HG03095 (cell line): ENCODE measurements around the gene TUSC2.
"Not testable (repeated sequence)": the region's sequence is repeated elsewhere in the genome, so short reads cannot be mapped to it uniquely, and the experiment has no call there.

Experiments used
- ATAC-seq: cut with Tn5 transposase; IDR thresholded peaks from one replicate; pipeline ENCODE4 v1.9.1; 2021; ENCODE audit warnings: moderate library complexity; ENCODE audit not compliant: unreplicated experiment

Gene TUSC2

DNA sequence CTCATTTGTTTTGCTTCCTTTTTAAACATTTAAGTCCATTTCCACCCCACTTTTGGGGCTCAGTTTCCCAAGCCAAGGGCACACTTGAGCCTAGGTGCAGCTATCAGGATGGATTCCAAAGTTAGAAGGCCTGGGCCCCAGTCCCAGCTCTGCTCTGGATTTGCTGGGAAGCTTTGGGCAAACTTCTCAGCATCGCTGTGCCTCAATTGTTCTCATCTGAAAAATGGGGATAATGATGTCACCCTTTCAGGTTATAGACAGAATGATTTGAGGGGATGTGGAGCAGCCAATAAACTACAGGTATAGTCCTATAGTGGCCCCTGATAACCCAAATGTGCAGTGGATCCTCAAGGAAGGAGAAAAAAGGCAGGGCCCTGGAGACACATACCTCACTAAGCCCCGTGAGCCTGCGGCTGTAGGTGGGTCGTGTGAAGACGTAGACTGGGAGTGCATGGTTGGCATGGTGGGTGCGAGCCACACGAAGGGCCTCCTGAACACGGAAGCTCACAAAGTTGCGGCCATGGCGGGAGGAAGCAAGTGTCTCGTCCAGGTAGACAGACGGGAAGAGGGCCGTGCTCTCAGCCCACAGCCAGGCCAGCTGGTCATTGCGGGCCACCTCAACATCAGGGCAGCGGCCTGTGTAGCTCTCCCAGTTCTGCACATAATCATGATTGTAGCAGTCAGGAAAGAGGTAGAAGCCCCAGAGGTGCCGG lies 8.7 kb downstream of the TUSC2 start:
- no peak for ATAC-seq

DNA sequence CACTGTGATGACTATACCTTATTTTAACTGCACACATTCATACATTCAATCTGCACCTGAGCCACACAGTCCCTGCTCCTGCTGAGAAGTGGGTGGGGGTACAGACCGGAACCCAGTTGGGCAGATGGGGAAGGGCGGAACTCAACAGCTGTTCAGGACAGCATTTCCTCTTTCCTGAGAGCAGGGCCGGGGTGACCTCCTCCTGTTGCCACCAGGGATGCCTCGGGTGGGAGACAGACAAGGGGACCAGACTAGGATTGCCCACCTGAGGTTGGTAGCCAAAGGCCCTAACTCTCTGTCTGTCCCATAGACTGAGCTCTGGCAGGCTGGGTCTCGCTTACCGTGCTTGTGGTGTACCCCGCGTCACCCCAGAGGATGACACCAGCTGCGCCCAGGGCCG lies 9.4 kb downstream of the TUSC2 start:
- no peak for ATAC-seq

DNA sequence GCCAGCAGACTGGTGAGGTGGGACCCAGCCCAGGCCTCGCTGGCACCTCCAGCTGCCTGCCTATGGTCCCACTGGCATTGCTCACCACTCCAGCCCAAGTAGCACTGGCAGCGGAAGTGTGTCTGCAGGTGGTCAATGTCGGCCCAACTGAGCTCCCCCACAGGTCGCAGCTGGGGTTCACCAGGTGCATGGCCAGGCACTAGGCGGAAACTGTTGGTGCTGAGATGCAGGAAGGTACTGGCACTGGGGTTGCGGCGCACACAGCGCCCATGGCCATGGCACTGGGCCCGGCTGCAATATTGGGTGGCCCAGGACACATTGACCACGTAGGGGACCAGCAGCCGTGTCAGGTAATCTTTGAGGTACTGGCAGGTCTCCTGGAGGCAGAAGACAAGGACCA lies 9.9 kb downstream of the TUSC2 start:
- ATAC-seq = no peak

DNA sequence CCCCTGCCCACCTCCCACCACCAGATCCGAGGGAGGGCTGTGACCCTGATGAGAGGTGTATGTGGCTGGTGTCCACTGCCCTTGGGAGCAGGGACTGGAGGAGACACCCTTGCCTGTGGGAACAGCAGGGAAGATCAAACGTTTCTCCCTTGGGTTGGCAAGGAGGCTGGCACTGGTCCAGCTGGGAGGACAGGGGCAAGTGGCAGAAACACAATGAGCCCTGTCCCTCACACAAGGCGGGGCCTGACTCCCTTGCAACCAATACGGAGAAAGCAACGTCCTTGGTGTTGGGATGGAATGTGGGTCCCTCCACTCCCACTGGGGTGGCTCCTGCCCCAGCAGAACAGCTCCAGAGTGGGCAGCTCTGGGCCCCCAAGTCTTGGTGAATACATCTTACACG lies 10.7 kb downstream of the TUSC2 start:
- ATAC-seq = no peak

DNA sequence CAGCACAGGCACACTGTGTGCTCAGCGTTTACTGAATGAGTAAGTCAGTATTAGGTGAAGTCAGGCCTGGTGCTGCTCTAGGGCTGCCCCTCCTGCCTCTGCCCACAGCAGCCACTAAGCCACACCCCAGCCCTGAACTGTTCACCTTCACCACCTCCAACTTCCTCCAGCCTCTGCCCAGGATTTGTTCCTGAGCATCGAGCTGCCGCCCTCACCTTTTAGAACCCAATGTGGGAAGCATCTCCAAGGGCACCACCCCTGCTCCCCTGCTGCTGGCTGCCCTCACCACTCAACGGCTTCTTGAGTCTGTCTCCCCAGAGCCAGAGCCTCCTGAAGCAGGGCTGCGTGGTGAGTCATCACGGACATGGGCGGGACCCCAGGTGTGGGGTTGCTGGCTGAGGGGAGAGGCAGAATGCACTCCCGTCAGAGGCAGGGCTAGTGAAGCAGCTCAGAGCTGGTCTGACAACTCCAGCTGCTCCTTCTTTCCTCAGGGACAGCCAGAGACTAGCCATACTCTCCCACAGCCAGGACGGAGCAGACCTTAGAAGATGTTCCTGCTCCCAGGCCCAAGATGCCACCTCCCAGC lies 11.3 kb downstream of the TUSC2 start:
- ATAC-seq = no peak

DNA sequence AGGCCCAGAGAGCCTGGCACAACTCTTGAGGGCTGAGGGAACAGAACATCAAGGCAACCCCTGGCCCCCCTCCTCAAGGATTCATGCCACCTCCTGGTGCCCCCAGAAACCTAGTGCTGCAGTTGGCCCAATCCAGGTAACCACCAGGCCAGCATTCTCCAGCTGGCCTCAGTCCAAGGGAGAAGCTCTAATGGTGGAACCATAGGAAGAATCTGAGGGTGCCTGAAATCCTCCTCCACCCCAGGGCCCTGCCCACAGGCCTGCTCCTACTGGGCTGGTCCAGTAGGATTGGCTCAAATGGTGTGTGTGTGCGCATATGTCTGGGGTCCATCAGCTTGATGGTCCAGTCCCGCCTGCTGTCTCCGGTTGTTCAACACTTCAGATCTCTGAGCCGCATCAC lies 13.2 kb downstream of the TUSC2 start:
- no peak for ATAC-seq

- ATAC-seq = no peak
Measured at GRCh38 chr3:50314342-50314741, 13.7 kb downstream of the TUSC2 start.

DNA sequence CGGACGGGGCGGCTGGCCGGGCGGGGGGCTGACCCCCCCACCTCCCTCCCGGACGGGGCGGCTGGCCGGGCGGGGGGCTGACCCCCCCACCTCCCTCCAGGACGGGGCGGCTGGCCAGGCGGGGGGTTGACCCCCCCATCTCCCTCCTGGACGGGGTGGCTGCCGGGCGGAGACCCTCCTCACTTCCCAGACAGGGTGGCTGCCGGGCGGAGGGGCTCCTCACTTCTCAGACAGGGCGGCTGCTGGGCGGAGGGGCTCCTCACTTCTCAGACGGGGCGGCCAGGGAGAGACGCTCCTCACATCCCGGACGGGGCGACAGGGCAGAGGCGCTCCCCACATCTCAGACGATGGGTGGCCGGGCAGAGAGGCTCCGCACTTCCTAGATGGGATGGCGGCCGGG lies 16.0 kb downstream of the TUSC2 start:
- ATAC-seq = not testable (repeated sequence)

DNA sequence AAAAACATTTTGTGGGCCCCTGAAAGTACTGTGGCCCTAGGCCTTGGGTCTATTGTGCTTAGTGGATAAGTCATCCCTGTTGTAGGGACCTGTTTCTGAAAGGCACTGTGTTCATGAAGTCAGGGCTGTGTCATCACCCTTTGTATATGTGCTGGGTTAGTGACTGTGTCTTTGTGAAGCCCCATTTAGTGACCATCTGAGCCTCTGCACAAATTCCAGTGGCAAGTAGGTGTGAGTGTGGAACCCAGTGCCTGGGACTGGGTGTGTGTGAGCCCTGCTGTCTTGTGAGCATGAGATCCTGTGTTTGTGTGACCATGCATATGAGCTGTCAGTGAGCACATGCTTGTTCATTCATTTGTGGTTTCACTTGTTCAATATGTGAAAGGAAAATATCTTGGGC lies 23.4 kb downstream of the TUSC2 start:
- ATAC-seq = no peak

DNA sequence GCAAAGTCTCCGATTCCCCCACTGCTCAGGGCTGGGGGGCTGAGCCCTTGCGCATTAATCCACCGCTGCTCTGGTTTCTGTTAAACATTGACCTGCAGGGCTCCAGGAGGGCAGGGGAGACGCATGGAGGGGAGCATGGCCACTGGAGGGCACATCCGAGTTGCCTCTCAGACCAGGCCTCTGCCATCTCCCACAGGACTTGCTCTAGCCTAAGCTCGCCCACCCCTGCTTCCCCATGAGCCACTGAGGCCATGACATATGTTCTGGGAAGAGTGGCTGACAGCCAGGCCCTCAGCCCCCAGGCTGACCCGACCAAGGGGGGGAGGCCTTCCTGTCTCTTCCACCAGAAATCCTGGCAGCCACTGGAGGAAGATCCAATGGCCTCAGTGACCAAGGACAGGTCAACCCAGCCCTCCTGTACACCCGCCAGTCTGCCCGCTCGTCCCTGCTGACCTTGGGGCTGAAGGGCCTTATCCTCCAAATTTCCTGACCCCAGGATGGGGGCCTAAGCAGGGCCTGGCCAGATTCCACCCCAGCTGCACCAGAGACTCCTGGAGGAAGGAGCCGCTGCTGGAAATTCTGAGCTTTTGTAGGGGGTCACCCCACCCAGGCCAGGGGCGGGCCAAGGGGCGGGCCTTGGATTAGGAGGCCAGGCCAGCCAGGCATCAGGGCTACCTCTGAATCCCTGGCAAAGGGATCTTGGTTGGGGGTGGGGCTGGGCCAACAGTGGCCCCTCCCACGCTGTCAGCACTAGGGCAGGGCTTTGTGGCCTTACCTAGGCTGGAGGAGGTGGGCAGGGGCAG lies 24.8 kb downstream of the TUSC2 start, which contains the start of gene HYAL1:
HYAL1 (minus strand) TSS at position 562 of the 803 bp plus-strand sequence. CDS start 618 bp downstream, outside the sequence.
- no peak for ATAC-seq

- ATAC-seq = no peak
Measured at GRCh38 chr3:50302095-50303012, 25.7 kb downstream of the TUSC2 start.

DNA sequence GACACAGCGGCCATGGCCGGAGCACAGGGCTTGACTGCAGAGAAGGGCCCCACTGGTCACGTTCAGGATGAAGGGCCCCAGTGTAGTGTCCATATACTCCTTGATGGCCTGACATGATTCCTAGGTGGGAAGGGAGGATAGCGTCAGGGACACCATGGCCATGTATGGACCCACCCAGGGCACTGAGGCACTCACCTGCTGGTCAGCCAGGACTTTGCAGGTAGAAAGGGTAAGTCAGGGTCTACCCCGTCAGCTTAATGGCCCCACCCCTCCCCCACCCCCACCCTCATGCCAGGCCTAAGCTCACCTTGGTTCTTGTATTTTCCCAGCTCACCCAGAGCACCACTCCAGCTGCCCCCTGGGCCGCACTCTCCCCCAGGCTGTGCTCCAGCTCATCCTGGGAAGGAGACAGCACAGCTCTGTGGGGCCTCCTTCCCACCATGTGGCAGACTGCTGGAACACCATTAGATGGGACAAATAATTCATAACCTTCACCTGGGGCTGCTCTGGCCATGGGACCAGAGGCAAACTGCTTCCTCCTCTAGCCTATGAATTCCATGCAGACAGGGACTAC lies 27.3 kb downstream of the TUSC2 start:
- ATAC-seq = no peak

DNA sequence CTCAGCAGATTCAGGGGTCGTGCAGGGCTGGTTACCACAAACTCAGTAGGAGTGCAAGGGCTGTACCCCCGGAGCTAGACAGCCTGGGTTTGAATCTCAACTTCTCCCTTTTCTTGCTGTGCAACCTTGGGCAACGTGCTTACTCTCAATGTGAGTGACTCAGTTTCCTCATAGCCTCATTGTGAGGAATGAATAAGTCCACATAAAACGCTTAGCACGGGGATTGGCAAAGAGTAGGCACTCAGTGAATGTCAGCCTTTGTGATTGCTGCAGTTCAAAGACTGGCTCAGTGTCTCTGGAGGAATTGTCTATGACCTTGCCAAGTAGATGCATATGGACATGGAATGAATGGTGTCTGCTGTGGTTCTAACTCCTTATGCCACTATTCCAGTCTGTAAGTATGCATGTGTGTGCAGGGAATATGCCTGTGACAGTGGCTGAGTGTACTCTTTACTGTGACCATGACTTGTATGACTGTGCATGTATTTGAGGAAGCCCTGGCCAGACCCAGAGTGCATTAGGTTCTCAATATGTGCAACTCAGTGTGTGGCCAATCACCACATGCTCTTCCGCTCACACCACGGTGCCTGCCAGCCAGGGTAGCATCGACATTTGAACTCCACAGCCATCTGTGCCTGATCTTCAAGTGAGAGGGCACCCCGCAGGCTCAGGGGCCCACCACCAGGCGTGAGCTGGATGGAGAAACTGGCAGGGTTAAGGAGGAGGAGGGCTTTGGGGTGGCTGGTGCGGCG lies 27.9 kb downstream of the TUSC2 start:
- ATAC-seq = no peak

DNA sequence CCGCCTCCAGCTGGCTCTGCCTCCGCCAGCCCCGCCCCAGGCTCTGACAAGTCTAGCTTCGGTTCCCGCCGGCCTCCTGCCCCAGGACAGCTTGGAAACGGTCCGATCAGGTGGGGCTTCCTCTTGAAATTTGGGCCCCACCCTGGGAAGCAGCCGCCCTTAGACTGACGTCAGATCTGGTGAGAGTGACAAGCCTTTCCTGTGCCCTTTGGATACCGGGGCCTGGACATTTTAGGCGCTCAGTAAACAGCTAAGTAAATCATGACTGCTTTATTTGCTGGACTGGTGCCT lies 28.4 kb downstream of the TUSC2 start:
- no peak for ATAC-seq

DNA sequence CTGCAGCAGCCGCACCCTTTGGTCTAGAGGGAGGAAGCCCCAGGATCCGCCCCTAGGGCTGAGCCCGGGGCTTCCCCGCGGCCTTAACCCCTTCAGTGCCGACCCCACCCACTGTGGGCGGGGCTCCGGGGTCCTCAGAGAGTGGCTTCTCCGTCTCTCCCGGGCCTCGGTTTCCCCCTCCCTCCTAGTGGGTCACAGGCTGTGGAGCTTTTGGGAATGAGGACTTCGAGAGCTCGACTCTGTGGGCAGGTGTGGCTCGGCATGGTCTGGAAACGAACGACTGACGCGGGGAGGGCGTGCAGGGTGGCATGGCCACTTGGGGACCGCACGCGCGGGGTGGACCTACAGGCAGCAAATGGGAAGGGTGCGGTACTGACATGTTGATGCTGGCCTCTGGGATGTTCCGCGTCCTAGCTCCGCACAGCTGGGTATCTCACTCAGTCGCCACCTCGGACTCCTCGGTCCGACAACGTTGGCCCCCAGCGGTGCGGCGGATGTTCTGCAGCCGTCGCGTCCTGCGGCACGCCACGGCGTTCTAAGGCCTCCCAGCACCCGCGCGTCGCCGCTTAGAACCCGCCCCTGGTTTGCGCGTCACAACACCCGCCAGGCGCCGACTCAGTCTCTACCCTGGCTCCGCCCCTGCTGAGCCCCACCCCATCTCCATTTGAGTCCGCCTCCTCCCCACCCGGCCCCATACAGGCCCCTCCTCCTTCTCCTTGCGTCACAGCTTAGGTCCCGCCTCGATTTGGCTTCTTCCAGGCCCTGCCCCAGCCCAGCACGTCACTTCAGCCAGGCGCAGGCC lies 29.0 kb downstream of the TUSC2 start, which contains the start of the genes HYAL3 and NAA80:
HYAL3 (minus strand) TSS at position 570 of the 802 bp plus-strand sequence. CDS start 3,803 bp downstream, outside the sequence.
NAA80 (minus strand) TSS at position 570 of the 802 bp plus-strand sequence. CDS start 1,942 bp downstream, outside the sequence.
- ATAC-seq = peak; percentile 79

DNA sequence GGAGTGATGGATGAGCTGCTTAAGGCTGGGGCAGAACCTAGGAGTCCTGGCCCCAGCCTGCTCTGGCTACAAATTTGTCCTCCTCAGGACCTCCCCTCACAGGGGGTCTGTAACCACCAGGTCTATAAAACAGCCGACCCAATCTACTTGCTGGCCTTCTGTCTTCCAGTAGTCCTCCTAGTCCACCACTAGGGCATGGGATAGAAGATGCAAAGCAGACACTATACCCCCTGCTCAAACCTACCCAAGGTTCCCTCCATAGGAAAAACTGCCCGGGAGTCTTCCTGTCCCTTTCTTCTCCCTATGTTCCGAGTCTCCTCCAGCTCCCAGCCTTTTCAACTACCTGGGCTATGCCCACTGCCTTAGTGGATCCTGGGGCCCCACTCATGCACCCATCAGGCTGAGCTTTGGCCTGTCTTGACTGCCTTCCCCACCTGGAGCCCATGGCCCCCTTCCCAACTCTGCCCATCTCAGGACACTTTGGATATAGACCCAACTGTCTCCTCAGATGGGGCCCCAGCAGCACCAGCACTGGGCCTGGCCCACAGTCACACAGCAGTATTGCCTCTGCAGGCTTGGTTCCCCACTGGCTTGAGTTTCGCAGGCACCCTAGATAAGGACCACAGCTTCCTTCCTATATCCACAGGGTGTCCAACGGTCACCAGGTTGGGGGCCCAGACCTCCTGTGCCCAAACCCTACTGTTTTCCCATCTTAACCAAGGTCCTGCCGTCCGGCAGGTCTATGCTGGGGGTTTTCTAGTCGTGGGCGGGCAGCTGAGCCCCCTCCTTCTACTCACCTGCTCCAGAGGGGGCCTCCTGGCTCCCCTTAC lies 29.9 kb downstream of the TUSC2 start:
- ATAC-seq = no peak

DNA sequence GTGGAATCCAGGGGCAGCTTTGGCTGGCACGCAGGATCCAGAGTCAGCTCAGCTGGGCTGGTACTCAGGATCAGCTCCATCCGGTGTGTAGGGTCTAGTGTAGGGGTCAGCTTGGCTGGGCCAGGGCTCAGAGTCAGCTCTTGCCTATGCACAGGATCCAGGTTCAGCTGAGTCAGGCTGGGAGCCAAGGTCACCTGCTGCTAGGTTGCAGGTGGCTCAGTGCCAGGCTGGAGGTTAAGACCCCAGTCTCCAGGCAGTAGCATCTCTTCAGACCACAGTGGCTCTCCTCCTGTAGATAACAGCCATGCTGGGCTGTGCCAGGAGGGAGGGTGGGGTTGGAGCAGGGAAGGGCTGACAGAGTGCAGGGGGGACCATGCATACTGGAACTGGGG lies 30.6 kb downstream of the TUSC2 start:
- ATAC-seq = no peak

- ATAC-seq = no peak
Measured at GRCh38 chr3:50296721-50297383, 31.2 kb downstream of the TUSC2 start.
